Astrocyte of the hippocampus (primary cell): ENCODE measurements around the gene KRT8.
"Not testable (repeated sequence)": the region's sequence is repeated elsewhere in the genome, so short reads cannot be mapped to it uniquely, and the experiment has no call there.

ENCODE experiments used
- DNase-seq: peaks from one replicate; pipeline ENCODE4 v3.0.0; 2011; ENCODE audit warnings: low read depth, low spot score

The KRT8 gene

DNA sequence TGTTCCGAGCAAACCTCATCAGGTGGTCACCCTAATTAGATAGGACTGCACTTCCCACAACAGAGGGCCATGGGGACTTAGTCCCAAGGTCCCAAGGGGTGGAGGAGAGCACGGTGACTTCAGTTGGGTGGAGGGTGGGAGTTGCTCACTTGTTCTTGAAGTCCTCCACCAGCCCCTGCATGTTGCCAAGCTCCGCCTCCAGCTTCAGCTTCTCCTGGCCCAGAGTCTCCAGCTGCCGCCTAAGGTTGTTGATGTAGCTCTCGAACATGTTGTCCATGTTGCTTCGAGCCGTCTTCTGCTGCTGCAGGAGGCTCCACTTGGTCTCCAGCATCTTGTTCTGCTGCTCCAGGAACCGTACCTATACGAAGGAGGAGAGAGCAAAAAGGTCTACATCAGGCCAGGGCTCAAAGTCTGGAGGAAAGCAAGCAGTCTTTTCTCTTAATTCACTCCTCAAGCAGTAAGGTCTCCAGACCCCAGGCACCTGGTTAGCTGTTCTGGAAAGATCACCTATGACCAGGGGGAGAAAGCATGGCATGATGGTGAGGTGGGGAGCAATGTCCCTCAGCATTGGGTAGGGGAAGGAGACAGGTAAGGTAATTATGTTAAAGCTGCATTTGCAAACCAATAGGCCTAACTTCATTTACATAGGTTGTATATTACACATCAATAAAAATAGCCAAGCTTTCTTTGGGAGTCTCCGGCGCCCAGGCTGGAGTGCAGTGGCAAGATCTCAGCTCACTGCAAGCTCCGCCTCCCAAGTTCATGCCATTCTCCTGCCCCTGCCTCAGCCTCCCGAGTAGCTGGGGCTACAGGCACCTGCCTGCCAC is 2.9 kb downstream of the KRT8 start:
- DNase-seq, result no peak

GRCh38 chr12:52900896-52901714 is 3.8 kb downstream of the KRT8 start:
- DNase-seq, result no peak

DNA sequence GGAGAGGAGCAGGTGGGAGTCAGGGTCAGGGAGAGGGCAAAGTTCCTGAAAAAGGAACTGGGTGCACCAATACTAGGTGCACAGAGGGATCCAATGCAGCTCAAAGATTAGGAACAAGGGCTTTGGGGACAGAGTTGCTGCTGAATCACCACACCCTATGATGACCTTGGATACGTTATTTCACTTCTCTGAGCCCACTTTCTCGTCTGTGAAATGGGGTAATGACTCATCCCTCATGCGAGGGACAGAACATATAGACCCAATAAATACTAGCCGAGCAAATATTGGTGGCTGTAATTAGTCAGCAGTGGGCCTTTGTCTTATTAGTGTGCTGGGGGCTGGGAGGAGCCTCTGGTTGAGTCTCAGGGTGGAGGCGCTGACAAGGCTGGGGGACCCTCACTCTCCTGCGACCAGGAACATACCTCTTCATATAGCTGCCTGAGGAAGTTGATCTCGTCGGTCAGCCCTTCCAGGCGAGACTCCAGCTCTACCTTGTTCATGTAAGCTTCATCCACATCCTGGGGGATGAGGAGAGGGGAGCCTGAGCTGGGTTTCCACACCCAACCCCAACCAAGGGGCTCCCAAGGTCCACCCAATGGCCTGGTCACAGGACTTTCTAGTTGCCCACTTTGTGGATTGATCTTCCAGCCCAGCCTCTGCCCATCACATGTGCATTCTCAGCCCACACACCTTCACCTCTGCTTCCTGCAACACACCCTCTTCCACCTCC is 4.5 kb downstream of the KRT8 start:
- DNase-seq, result no peak

- no peak for DNase-seq
Observed at GRCh38 chr12:52899338-52900035, 5.4 kb downstream of the KRT8 start.

GRCh38 chr12:52896190-52897100 is 8.4 kb downstream of the KRT8 start:
- no peak for DNase-seq

DNA sequence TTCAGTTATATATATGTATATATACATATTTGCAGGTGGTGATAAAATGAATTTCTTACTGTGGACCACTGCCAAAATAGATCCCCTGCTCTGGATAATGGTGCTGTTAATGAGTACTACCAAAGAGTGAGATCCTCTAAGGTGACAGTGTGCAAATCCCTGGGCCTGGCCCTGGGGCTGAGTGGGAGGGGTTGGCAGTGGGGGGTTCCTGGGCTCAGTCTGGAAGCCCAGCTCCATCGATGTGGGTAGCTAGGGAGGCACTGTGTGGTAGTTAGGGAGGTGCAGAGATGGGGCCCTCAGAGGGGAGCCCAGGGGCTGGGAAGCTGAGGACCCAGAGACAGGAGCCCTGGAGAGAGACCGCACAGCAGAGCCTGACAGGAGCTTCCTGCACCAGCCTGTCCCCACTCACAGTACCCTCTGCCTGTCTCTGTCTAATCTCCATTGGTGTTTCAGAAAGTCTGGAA is 9.1 kb downstream of the KRT8 start:
- DNase-seq, result no peak

- no peak for DNase-seq
Observed at GRCh38 chr12:52892974-52893373, 11.9 kb downstream of the KRT8 start.

DNA sequence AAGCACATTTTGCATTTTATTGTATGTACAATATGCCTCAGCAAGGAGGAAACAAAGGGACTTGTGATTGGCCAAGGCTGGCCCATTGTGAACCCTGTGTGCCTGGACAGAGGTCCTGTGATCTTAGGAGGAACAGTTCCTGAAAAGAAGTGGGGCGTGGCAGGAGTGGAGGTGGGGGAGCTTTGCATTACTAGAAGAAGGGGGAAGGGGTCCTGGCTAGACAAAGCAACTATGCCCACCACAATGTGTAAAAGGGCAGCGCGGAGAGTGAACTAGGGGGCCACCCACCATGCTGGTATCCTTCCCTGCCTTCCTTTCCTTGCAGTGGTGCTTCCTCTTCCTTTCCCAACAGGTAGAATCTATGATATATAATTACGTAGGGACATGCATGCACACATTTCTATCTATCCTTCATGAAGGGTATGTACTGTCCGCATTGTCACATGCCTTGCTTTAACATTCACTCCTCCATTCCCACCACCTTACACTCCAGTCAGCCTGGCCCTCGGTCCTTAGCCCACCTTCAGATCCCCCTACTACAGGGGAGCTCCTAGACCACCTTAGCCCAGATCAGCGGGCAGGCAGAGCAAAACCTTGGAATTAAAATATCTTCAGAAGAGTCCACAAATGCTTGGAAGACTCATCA is 12.5 kb downstream of the KRT8 start:
- no peak for DNase-seq

DNA sequence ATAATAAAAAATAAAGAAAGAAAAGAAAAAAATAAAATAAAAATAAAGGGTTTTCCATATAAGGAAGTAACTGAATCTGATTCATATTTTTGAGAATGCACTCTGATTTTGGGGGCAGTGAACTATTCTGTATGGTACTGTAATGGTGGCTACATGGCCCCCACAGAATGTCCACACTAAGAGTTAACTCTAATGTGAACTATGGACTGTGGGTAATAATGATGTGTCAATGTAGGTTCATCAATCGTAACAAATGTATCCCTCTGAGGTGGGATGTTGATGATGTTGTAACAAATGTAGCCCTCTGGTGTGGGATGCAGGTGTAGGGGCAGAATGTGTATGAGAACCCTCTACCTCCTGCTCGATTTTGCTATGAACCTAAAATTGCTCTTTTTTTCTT is 13.8 kb downstream of the KRT8 start:
- no peak for DNase-seq

DNA sequence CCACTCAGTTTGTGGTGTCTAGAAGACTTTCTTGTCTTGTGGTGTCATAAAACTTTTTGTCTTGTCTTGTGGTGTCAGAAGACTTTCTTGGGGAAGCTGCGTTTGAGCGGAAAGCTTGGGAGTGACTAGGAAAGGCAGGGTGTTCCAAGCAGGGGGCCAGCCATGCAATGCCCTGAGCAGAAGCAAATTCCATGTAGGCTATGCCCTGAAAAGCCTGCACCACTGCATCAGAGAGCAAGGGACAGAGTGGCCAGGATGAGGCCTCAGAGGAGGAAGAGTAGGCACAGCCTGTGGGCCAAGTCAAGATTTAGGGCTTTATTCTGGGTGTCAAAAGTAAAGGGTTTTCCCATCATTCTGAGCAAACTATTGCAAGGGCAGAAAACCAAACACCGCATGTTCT is 14.5 kb downstream of the KRT8 start:
- no peak for DNase-seq

DNA sequence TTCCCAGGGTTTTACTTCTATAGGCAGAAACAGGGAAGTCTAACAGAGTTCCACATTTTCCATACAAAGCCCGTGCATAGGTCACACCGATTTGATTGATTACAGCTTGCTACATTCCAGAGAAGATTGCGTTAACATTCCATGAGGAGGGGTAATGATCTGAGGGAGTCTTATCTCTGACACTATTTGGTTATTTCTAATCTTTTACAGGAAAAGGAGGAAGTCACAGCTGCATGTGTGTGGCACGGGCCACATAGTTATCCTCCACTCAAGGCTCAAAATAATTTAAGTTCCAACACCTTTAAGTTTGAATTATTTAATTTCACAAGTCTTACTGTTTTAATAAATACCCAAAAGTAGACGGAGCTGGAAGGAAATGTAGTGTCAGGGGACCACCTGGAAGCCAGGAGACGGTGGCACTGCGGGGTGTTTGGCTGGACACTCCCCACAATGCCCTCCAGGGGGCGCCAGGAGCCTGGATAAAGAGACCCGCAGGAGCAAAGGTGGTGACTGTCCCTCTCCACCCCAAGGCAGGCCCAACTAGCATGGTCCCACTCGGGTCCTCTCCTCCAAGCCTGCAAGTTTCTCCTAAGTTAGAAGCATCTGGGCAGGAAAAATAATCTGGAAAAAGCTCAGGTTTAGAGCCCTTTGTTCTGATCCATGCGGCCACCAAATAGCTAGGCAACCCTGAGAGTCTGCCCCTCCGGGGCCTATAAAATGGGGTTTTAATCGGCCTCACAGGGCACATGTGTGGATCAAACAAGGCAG is 20.2 kb downstream of the KRT8 start:
- DNase-seq, result peak; percentile 78

GRCh38 chr12:52880499-52880898 is 24.4 kb downstream of the KRT8 start:
- not testable (repeated sequence) for DNase-seq

GRCh38 chr12:52879394-52880351 is 25.2 kb downstream of the KRT8 start:
- DNase-seq, result peak; percentile 91

GRCh38 chr12:52878507-52879393 is 26.1 kb downstream of the KRT8 start:
- DNase-seq, result no peak

- no peak for DNase-seq
Observed at GRCh38 chr12:52877242-52877641, 27.6 kb downstream of the KRT8 start.

DNA sequence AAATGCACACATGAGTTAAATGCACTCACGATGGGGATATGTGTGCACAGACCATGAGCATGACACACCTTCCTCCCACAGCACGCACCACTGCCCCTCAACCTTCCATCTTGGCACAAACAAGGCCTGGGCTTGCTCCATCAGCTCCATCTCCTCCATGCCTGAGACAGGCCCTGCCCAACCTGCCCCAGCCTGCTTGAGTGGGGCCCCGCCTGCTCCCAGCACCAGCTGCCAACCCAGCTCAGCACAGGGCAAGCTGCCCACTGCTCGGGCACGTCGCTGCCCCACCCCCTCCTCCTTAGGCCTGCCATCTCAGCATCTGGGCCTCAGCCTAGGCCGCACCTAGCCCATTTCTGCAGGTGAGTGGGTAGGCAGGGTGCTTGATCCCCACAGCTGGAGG is 28.5 kb downstream of the KRT8 start:
- no peak for DNase-seq
